H1 (cell line): ENCODE data around the gene ABI1. TPM values are rescaled to one million over a fixed set of nuclear protein-coding genes. Genes with fewer than 3 reads are reported as not detected.

Source experiments
- CTCF ChIA-PET: fragments of 300-600 bp; sonication (Branson Sonifier 250); formaldehyde crosslinking; loops from one replicate; lab custom pipeline; 2021; ENCODE audit not compliant: partially characterized antibody; lab: Charles Lee
- POLR2A ChIA-PET: fragments of 300-600 bp; sonication (Branson Sonifier 250); formaldehyde crosslinking; loops from one replicate; lab custom pipeline; 2021; ENCODE audit warnings: inconsistent platforms; ENCODE audit not compliant: partially characterized antibody; lab: Charles Lee
- DNase-seq, 2 experiments: peaks; one replicate each; pipeline versions ENCODE4 v3.0.0 to v3.0.0-alpha.2; 2010 to 2022; ENCODE audit warnings: low spot score in 2 of 2, low read depth in 1 of 2, mixed read lengths in 1 of 2
- FAIRE-seq: peaks from 2 replicates; lab custom pipeline; 2011; peaks lifted over from hg19 to GRCh38; lab: Jason Lieb, UNC
- H2AFZ ChIP-seq: 2 replicates; pipeline ENCODE4 v1.8.1; 2012; ENCODE audit warnings: low read length, inconsistent platforms
- H2AK5ac ChIP-seq: 2 replicates; pipeline ENCODE4 v1.6.1; 2013; ENCODE audit warnings: low read depth, low read length
- H2BK120ac ChIP-seq: replicated peaks from 2 replicates; pipeline ENCODE3; 2013; ENCODE audit warnings: low read depth, low read length, inconsistent platforms
- H2BK12ac ChIP-seq: 2 replicates; pipeline ENCODE4 v1.6.1; 2013; ENCODE audit warnings: low read depth, low read length
- H2BK15ac ChIP-seq: 2 replicates; pipeline ENCODE4 v1.6.1; 2013; ENCODE audit warnings: low read length
- H2BK20ac ChIP-seq: 2 replicates; pipeline ENCODE4 v1.6.1; 2013; ENCODE audit warnings: low read length
- H2BK5ac ChIP-seq: 2 replicates; pipeline ENCODE4 v1.6.1; 2013; ENCODE audit warnings: low read depth, low read length
- H3K14ac ChIP-seq: 2 replicates; pipeline ENCODE4 v1.6.1; 2013; ENCODE audit warnings: inconsistent platforms; ENCODE audit not compliant: insufficient read length
- H3K18ac ChIP-seq: 2 replicates; pipeline ENCODE4 v1.6.1; 2013; ENCODE audit warnings: low read length; ENCODE audit errors: extremely low read depth
- H3K23ac ChIP-seq: 2 replicates; pipeline ENCODE4 v1.6.1; 2013; ENCODE audit warnings: inconsistent platforms; ENCODE audit not compliant: insufficient read length
- H3K23me2 ChIP-seq: 2 replicates; pipeline ENCODE4 v1.6.1; 2013; ENCODE audit warnings: low read depth, low read length
- H3K27ac ChIP-seq: 2 replicates; pipeline ENCODE4 v1.6.1; 2011; ENCODE audit warnings: low read depth, low read length, inconsistent platforms
- H3K27me3 ChIP-seq, 4 experiments: replicated peaks in 1 of 4; 1 replicate in 1 of 4; 2 replicates in 3 of 4; pipeline versions ENCODE4 v1.6.1 to v1.8.1; 2011 to 2013; ENCODE audit warnings: low read length in 3 of 4, mild to moderate bottlenecking in 3 of 4, inconsistent platforms in 2 of 4, mixed read lengths in 2 of 4, moderate library complexity in 1 of 4; ENCODE audit not compliant: control insufficient read depth in 3 of 4, insufficient read depth in 3 of 4; ENCODE audit errors: extremely low read depth in 1 of 4
- H3K36me3 ChIP-seq, 4 experiments: 2 replicates each; pipeline versions ENCODE4 v1.6.1 to v1.8.1; 2011 to 2013; ENCODE audit warnings: mild to moderate bottlenecking in 4 of 4, low read length in 3 of 4, moderate library complexity in 2 of 4, control low read depth in 1 of 4, inconsistent platforms in 1 of 4; ENCODE audit not compliant: insufficient read depth in 4 of 4, control insufficient read depth in 2 of 4
- H3K4ac ChIP-seq: replicated peaks from 2 replicates; pipeline ENCODE3; 2013; ENCODE audit warnings: low read length, low read depth, mixed read lengths, inconsistent platforms; ENCODE audit not compliant: insufficient read length
- H3K4me1 ChIP-seq, 4 experiments: replicated peaks in 1 of 4; 1 replicate in 1 of 4; 2 replicates in 3 of 4; pipeline versions ENCODE4 v1.6.1 to v1.8.1; 2011 to 2013; ENCODE audit warnings: low read length in 3 of 4, inconsistent platforms in 2 of 4, mixed read lengths in 1 of 4; ENCODE audit not compliant: insufficient read depth in 4 of 4, control insufficient read depth in 3 of 4
- H3K4me2 ChIP-seq, 2 experiments: 2 replicates each; pipeline versions ENCODE4 v1.6.1 to v1.8.1; 2011 to 2013; ENCODE audit warnings: low read depth in 2 of 2, low read length in 2 of 2, control low read depth in 1 of 2, inconsistent platforms in 1 of 2, mild to moderate bottlenecking in 1 of 2; ENCODE audit not compliant: insufficient read depth in 1 of 2
- H3K4me3 ChIP-seq, 4 experiments: fragments of 200-600, 300-600 bp in 1 of 4; sonication (generic), shearing (Covaris generic), sonication (Bioruptor Twin) in 1 of 4; 2 replicates each; pipeline versions ENCODE4 v1.5.1 to v1.8.1; 2011 to 2016; ENCODE audit warnings: low read length in 4 of 4, low read depth in 3 of 4, control low read depth in 2 of 4, inconsistent platforms in 2 of 4, mild to moderate bottlenecking in 2 of 4, mixed read lengths in 1 of 4, moderate library complexity in 1 of 4; ENCODE audit not compliant: insufficient read depth in 2 of 4; ENCODE audit errors: extremely low read depth in 1 of 4
- H3K56ac ChIP-seq: replicated peaks from 2 replicates; pipeline ENCODE3; 2013; ENCODE audit warnings: low read depth, mild to moderate bottlenecking, mixed read lengths, low read length, inconsistent platforms; ENCODE audit not compliant: insufficient read length
- H3K79me1 ChIP-seq: 2 replicates; pipeline ENCODE4 v1.6.1; 2013; ENCODE audit warnings: low read depth, low read length, control low read depth
- H3K79me2 ChIP-seq, 2 experiments: 2 replicates each; pipeline versions ENCODE4 v1.6.1 to v1.8.1; 2012 to 2013; ENCODE audit warnings: low read length in 2 of 2, mild to moderate bottlenecking in 2 of 2, inconsistent platforms in 1 of 2; ENCODE audit not compliant: insufficient read depth in 2 of 2, control insufficient read depth in 1 of 2
- H3K9ac ChIP-seq, 4 experiments: replicated peaks in 1 of 4; 1 replicate in 1 of 4; 2 replicates in 3 of 4; pipeline versions ENCODE4 v1.6.1 to v1.8.1; 2011 to 2013; ENCODE audit warnings: low read depth in 3 of 4, low read length in 3 of 4, control low read depth in 2 of 4, mild to moderate bottlenecking in 2 of 4, moderate library complexity in 2 of 4, inconsistent platforms in 1 of 4; ENCODE audit errors: extremely low read depth in 1 of 4
- H3K9me3 ChIP-seq, 2 experiments: 2 replicates each; pipeline versions ENCODE4 v1.6.1 to v1.8.1; 2012 to 2013; ENCODE audit warnings: mild to moderate bottlenecking in 2 of 2, moderate library complexity in 2 of 2, control low read depth in 1 of 2, inconsistent platforms in 1 of 2, low read depth in 1 of 2, low read length in 1 of 2, mixed read lengths in 1 of 2; ENCODE audit not compliant: insufficient read depth in 2 of 2
- H4K20me1 ChIP-seq, 2 experiments: replicated peaks in 1 of 2; 2 replicates each; pipeline versions ENCODE3 to v1.8.1; 2011 to 2013; ENCODE audit warnings: inconsistent platforms in 2 of 2, low read length in 2 of 2, mild to moderate bottlenecking in 1 of 2; ENCODE audit not compliant: insufficient read depth in 2 of 2, control insufficient read depth in 1 of 2
- H4K5ac ChIP-seq: 2 replicates; pipeline ENCODE4 v1.6.1; 2013; ENCODE audit warnings: low read length, low read depth, mixed read lengths, inconsistent platforms; ENCODE audit not compliant: insufficient read length
- H4K8ac ChIP-seq: 2 replicates; pipeline ENCODE4 v1.8.0; 2013; ENCODE audit warnings: mild to moderate bottlenecking, moderate library complexity, low read length, inconsistent platforms; ENCODE audit not compliant: insufficient read depth; ENCODE audit errors: extremely low read depth
- H4K91ac ChIP-seq: replicated peaks from 2 replicates; pipeline ENCODE3; 2013; ENCODE audit warnings: low read length, mixed read lengths, inconsistent platforms; ENCODE audit not compliant: insufficient read length
- BACH1 ChIP-seq: IDR thresholded peaks from 2 replicates; pipeline ENCODE4 v1.6.1; 2012; ENCODE audit warnings: low read length, improper control_type of control experiment
- EZH2 ChIP-seq: fragments of 200-600 bp; sonication (generic); IDR thresholded peaks from 2 replicates; pipeline ENCODE4 v1.7.1; 2012; ENCODE audit warnings: low read depth, mild to moderate bottlenecking, moderate library complexity, low read length, inconsistent platforms; ENCODE audit not compliant: severe bottlenecking
- HDAC2 ChIP-seq, 2 experiments: fragments of 300-600 bp in 1 of 2; sonication (generic) in 1 of 2; IDR thresholded peaks; 2 replicates each; pipeline ENCODE4 v1.6.1; 2011 to 2012; ENCODE audit warnings: low read depth in 2 of 2, low read length in 2 of 2, mild to moderate bottlenecking in 2 of 2, moderate library complexity in 2 of 2, borderline replicate concordance in 1 of 2, inconsistent platforms in 1 of 2
- RXRA ChIP-seq: IDR thresholded peaks from 2 replicates; pipeline ENCODE4 v1.6.1; 2011; ENCODE audit warnings: low read depth, mild to moderate bottlenecking, low read length, moderate library complexity; ENCODE audit not compliant: insufficient read depth
- SIRT6 ChIP-seq: IDR thresholded peaks from one replicate; pipeline ENCODE4 v1.7.1; 2012; ENCODE audit warnings: low read length, inconsistent platforms
- SP1 ChIP-seq: IDR thresholded peaks from 2 replicates; pipeline ENCODE4 v1.6.1; 2011; ENCODE audit warnings: low read depth, low read length
- SP4 ChIP-seq: IDR thresholded peaks from 2 replicates; pipeline ENCODE4 v1.6.1; 2012; ENCODE audit warnings: low read length, inconsistent platforms
- TBP ChIP-seq: IDR thresholded peaks from 2 replicates; pipeline ENCODE4 v1.6.1; 2011; ENCODE audit warnings: low read depth, low read length, improper control_type of control experiment
- TCF12 ChIP-seq: IDR thresholded peaks from 2 replicates; pipeline ENCODE4 v1.6.1; 2011; ENCODE audit warnings: low read depth, mild to moderate bottlenecking, low read length
- WGBS, 2 experiments: shearing (Covaris generic) in 1 of 2; methylation state at CpG; one replicate each; pipeline versions ENCODE4 v1.1.6 to v1.1.7; 2013 to 2015; ENCODE audit warnings: low lambda C conversion rate in 2 of 2, mixed read lengths in 2 of 2, inconsistent platforms in 1 of 2, low coverage in 1 of 2, missing lambda C conversion rate in 1 of 2; ENCODE audit not compliant: insufficient replicate concordance in 2 of 2, insufficient coverage in 1 of 2, insufficient read length in 1 of 2; ENCODE audit errors: extremely low coverage in 1 of 2, missing lambda C conversion rate in 1 of 2; 5-methylcytosine and 5-hydroxymethylcytosine counted together
- polyA plus RNA-seq, 7 experiments: library from polyadenylated mRNA; depleted of rRNA in 3 of 7; stranded (reverse) in 5 of 7; unstranded in 2 of 7; fragments of >200 nt in 5 of 7; fragments of 200-250 nt in 2 of 7; gene quantifications; 1 replicate in 5 of 7; 2 replicates in 1 of 7; 4 replicates in 1 of 7; pipeline versions ENCODE4 v1.2.1 to v1.2.3, GENCODE V29; 2011 to 2013; ENCODE audit warnings: missing spikeins in 2 of 7, mixed read lengths in 2 of 7
- total RNA-seq: library from RNA; stranded (reverse); fragmentation: NEBNext Ultra II Directional; extraction: Animal tissue kit (Norgen Biotek cat#: 25700); gene quantifications from 2 replicates; pipeline ENCODE4 v1.2.1, GENCODE V29; 2021

The ABI1 gene
- total and polyA plus RNA-seq, 2 of the 8 experiments (the other 6 are each of a cell fraction or from before 2014, with no cell fraction given) = 35.4 to 37.0 TPM

- Histone ChIP-seq H3K4me3 (no peak overlapping the region), H3K27ac (no peak overlapping the region), H3K4ac (no peak overlapping the region), H3K9ac (no peak overlapping the region), H2BK5ac (no peak overlapping the region), H3K79me2 (peaks cover 0 to 77% of the 10 kb centered on the region in 2 experiments; a peak in 3 of 4 replicates), H2BK120ac (no peak overlapping the region), H2AFZ (no peak overlapping the region), H3K9me3 (no peaks in the 10 kb centered on the region), H2AK5ac (no peak overlapping the region), H3K36me3 (no peaks in the 10 kb centered on the region), H3K23me2 (no peaks in the 10 kb centered on the region), H4K91ac (no peak overlapping the region), H3K4me1 (no peaks in the 10 kb centered on the region), H4K20me1 (peaks cover 0 to 4% of the 10 kb centered on the region in 2 experiments), H3K18ac (no peak overlapping the region), H3K79me1 (no peaks in the 10 kb centered on the region; the same call in 1 of the 2 replicates)
- 91% methylated on average over 6 of the region's 6 CpGs; no CpG with 5 or more reads in 1 of the 2 experiments for WGBS, 2 experiments
- no peak for FAIRE-seq
- POLR2A ChIA-PET = no interaction called here
- TF ChIP-seq TCF12 = no peak
- TF ChIP-seq SP1 = no peak
- no peak for TF ChIP-seq EZH2
- TF ChIP-seq TBP = no peak
- no peak for TF ChIP-seq BACH1
- TF ChIP-seq SP4 = no peak
- no peak for TF ChIP-seq HDAC2 (IDR thresholded peaks at IDR 0.05; ENCODE audit: borderline replicate concordance in 1 of 2, low read depth in 2 of 2, low read length in 2 of 2)
- no peak for TF ChIP-seq SIRT6
- TF ChIP-seq RXRA = no peak
- TF ChIP-seq, all 59 proteins: peak for 0
- Histone ChIP-seq H2BK15ac (no peak overlapping the region), H3K14ac (no peak overlapping the region), H4K8ac (no peak overlapping the region), H2BK12ac (no peak overlapping the region), H3K4me2 (no peak overlapping the region), H3K27me3 (no peaks in the 10 kb centered on the region), H3K56ac (no peak overlapping the region), H4K5ac (no peak overlapping the region), H2BK20ac (no peak overlapping the region), H3K23ac (no peak overlapping the region)
- CTCF ChIA-PET = interaction anchor here (0.6 to 0.8 kb wide), 2 partner anchors 13 to 74 kb away, joined by 3 to 4 read pairs; no protein-coding TSS in a partner anchor
- DNase-seq = no peak
These were observed 28.8 kb downstream of the ABI1 start for GRCh38 chr10:26831936-26832335.
